IPS-15b (cell line): Measurements from ENCODE around the gene SCFD2.
"Not testable (repeated sequence)": the region's sequence is repeated elsewhere in the genome, so short reads cannot be mapped to it uniquely, and the experiment has no call there.

Source experiments
- H3K27me3 ChIP-seq: one replicate; pipeline ENCODE4 v1.6.1; 2013; ENCODE audit warnings: low read length; ENCODE audit not compliant: control insufficient read depth, insufficient read depth
- H3K36me3 ChIP-seq: one replicate; pipeline ENCODE4 v1.6.1; 2013; ENCODE audit warnings: low read length; ENCODE audit not compliant: control insufficient read depth, insufficient read depth
- H3K4me1 ChIP-seq: one replicate; pipeline ENCODE4 v1.6.1; 2013; ENCODE audit warnings: mild to moderate bottlenecking, low read length; ENCODE audit not compliant: control insufficient read depth, insufficient read depth
- H3K4me3 ChIP-seq: one replicate; pipeline ENCODE4 v1.5.1; 2013; ENCODE audit warnings: low read depth, low read length
- H3K9ac ChIP-seq: one replicate; pipeline ENCODE4 v1.6.1; 2013; ENCODE audit warnings: low read depth, mild to moderate bottlenecking, low read length
- H3K9me3 ChIP-seq: one replicate; pipeline ENCODE4 v1.6.1; 2013; ENCODE audit warnings: mild to moderate bottlenecking, low read length; ENCODE audit not compliant: control insufficient read depth, insufficient read depth

The SCFD2 gene

DNA sequence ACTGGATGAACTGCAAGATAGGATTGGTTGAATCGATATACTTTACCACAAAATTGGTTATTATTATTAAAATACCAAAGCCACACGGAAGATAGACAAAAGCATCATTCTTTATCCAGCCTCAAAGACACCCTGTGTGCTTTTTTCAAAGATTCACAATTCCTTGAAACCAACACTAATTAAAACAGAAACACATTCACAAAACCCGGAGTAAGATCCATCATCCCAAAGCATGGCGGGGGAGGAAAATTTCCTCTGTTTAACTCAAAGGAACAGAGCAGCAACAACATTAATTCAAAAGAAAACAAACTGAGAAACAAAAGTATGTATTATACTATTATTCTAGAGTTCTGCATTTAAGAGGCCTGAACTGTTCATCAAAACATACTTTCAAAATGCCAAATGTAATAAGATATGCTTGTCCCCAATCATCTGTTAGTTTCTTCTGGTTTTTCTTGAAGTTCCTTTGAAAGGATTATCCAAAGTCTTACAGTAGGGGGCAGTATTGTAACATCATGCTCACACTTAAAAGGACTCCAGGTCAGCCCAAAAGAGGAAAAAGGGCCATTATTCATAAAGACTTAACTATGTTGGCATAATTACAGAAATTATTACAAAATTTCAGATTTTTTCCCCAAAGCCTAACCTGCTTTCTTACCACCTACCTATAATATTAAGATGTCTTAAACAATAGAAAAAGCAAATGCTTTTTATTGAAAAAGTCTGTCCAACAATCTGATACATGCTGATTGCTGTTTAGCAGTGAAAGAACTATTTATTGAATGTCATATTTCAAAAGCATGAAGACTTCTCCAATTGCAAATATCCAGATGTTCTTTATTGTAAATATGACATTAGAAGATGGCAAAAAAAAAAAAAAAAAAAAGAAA is 168.7 kb downstream of the SCFD2 start:
- no peak overlapping the region for H3K4me3 ChIP-seq

DNA sequence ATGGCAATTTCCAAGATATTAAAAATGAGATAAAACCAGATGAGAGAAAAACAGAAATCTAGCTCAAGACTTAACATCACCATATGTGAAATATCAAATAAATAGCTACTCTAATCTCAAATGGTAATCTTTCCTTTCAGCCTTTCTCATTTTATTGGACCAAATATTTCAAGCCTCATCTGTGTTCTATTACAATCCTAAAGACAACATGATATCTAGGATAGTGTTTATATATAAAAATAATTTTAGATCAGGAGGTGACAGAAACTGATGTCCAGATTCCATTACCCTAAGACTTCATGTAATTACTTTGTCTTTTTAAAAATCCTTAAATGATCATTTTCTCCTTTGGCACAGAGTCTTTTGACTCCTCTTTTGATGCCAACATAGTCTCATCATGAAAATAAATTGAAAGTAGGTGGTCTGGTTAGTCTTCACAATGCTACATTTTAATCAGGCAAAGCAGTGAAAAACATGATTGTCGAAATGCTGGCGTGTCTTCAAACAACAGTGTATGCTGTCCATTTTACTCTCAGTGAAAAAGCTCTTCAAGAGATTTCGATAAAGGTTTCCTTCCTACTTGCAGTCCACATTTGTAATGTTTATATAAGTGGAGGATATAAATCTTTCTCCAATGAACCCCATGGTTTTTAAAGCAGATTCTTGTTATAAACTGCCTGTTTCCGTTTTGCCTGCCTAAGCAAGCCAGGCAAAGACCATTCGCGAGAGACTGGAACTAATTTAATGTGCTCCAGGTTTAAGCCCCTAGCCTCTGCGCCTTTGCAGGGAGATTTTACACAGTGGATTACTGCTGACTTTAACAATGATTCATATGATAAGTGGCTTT is 169.8 kb downstream of the SCFD2 start:
- H3K9me3 ChIP-seq: no peaks in the 10 kb centered on the region
- no peaks in the 10 kb centered on the region for H3K4me1 ChIP-seq
- no peaks in the 10 kb centered on the region for H3K36me3 ChIP-seq
- H3K27me3 ChIP-seq: no peaks in the 10 kb centered on the region
- no peak overlapping the region for H3K9ac ChIP-seq
- no peak overlapping the region for H3K4me3 ChIP-seq

More for the DNA sequence above, 168.7 kb downstream of the SCFD2 start:
- Histone ChIP-seq H3K9me3 (no peaks in the 10 kb centered on the region), H3K27me3 (no peaks in the 10 kb centered on the region), H3K9ac (no peak overlapping the region), H3K36me3 (no peaks in the 10 kb centered on the region), H3K4me1 (no peaks in the 10 kb centered on the region)

DNA sequence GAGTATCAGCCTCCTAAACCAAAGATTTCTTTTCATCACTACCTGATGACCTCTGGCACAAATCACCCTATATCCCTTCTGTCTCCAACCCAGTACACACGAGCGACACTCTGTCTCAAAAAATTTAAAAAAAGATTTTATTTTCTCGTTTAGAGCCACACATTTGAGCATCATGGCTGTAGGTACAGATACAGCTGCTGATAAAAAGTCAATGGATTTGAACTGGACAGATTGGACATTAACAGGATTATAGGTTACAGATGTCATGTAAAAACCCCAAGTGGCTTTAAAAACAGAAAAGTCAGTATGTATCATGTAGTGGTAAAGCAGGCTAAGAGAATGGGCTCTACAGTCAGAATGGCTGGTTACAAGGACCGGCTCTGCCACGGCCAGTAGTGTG is 171.1 kb downstream of the SCFD2 start:
- Histone ChIP-seq H3K27me3 (no peaks in the 10 kb centered on the region), H3K9me3 (no peaks in the 10 kb centered on the region), H3K4me1 (no peaks in the 10 kb centered on the region), H3K36me3 (no peaks in the 10 kb centered on the region), H3K9ac (no peak overlapping the region), H3K4me3 (no peak overlapping the region)

DNA sequence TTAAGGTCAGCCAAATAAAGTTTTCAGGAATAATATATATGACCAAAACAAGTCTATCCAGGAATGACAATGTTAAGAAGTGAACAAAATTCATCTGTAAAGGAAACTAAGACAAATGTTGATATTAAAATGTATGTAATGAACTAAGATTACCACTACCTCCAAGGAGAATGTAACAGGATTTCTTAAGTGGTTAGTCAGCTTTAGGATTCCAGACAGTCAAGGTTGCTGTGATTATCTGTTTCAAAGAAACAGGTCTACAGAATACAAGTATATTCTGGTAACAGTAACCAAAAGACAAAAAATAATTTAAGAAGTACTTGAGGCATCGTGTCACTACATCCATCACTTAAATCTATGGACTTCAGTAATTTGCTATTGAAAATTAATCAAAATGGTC is 172.8 kb downstream of the SCFD2 start:
- Histone ChIP-seq H3K4me3 (no peak overlapping the region), H3K9ac (no peak overlapping the region), H3K9me3 (no peaks in the 10 kb centered on the region), H3K36me3 (no peaks in the 10 kb centered on the region), H3K27me3 (no peaks in the 10 kb centered on the region), H3K4me1 (no peaks in the 10 kb centered on the region)

DNA sequence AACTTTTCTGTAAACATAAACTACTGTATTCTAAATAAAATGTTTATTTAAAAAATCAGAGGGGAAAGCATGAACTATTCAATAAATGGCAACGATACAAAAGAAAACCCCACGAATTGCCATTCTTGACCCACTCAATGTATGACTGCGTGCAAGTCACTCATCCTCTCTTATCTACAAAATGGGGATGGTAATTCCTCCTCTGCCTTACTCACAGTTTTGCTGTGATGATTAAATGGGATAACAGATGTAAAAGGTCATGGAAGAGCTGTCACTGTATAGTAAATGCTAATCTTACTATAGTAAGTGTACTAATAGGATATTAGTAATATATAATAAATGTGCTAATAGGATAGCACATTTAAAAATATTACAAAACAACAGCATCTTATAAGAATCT is 173.4 kb downstream of the SCFD2 start:
- no peaks in the 10 kb centered on the region for H3K4me1 ChIP-seq
- H3K9ac ChIP-seq: no peak overlapping the region
- H3K27me3 ChIP-seq: no peaks in the 10 kb centered on the region
- H3K4me3 ChIP-seq: no peak overlapping the region
- no peaks in the 10 kb centered on the region for H3K36me3 ChIP-seq
- no peaks in the 10 kb centered on the region for H3K9me3 ChIP-seq

DNA sequence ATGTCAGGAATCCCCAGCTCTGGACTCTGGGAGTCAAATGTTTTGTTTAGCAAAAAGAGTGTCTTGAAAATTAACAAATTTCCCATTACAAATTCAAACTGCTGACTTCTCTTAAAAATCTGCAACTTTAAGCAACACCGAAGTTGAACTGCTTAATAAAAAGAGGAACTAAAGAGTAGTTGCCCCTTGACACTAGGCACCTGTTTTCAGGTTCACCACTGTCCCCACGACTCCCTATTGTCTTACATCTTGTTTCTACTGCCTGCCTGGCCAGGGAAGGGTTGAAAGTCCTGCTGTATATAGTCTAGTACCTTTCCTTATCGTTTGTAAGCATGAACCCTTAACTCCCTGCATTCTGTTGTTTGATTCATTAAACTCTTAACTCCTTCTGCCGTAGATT is 173.9 kb downstream of the SCFD2 start:
- Histone ChIP-seq H3K4me3 (no peak overlapping the region), H3K9ac (no peak overlapping the region), H3K4me1 (no peaks in the 10 kb centered on the region), H3K36me3 (no peaks in the 10 kb centered on the region), H3K27me3 (no peaks in the 10 kb centered on the region), H3K9me3 (no peaks in the 10 kb centered on the region)

DNA sequence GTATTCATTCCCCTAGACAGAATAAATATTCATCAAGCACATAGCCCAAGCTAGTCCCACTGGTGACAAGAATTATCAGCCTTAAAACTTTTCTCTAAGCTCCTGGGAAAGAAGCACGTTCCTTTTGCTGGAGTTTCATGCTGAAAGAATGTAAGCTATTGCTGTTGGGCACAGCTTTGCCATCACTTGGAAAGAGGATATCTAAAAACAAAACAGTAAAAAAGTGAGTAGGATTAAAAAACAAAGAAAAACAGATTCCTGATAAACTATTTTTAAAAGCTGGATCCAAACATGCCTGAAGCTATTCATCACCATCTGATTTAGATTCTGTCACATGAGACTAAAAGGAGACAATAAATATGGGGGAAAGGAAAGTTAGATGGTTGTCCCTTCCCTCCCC is 176.8 kb downstream of the SCFD2 start:
- Histone ChIP-seq H3K9me3 (no peaks in the 10 kb centered on the region), H3K4me3 (no peak overlapping the region), H3K36me3 (no peaks in the 10 kb centered on the region), H3K4me1 (no peaks in the 10 kb centered on the region), H3K27me3 (no peaks in the 10 kb centered on the region), H3K9ac (no peak overlapping the region)

DNA sequence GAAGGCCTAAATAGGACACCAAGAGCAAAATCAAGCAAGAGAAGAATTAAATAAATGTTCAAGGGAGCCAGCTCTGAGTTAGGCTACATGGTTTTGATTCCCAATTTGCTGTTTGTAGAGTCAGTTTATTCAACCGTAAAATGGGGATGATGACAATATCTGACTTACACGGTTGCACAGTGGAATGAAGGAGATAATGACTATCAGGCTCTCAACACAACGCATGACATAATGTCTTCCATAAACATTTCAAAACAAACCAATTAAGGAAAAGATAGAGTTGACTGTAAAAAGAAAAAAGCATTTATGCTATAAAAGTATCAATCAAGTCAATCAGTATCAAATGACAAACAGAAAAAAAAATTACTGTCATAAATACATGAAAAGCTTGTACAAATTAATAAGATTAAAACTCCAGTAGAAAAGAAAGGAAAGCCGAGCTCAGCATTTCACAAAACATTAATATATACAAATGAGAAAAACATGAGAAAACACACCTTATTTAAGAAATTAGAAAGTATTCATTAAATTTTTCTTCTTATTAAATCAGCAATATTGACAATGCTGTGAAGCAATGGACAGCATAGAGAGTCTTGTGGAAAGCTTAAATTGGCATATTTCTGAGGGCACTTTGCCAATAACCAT is 179.0 kb downstream of the SCFD2 start:
- H3K9ac ChIP-seq: no peak overlapping the region
- H3K9me3 ChIP-seq: no peaks in the 10 kb centered on the region
- no peaks in the 10 kb centered on the region for H3K27me3 ChIP-seq
- H3K36me3 ChIP-seq: no peaks in the 10 kb centered on the region
- H3K4me1 ChIP-seq: no peaks in the 10 kb centered on the region
- H3K4me3 ChIP-seq: no peak overlapping the region

DNA sequence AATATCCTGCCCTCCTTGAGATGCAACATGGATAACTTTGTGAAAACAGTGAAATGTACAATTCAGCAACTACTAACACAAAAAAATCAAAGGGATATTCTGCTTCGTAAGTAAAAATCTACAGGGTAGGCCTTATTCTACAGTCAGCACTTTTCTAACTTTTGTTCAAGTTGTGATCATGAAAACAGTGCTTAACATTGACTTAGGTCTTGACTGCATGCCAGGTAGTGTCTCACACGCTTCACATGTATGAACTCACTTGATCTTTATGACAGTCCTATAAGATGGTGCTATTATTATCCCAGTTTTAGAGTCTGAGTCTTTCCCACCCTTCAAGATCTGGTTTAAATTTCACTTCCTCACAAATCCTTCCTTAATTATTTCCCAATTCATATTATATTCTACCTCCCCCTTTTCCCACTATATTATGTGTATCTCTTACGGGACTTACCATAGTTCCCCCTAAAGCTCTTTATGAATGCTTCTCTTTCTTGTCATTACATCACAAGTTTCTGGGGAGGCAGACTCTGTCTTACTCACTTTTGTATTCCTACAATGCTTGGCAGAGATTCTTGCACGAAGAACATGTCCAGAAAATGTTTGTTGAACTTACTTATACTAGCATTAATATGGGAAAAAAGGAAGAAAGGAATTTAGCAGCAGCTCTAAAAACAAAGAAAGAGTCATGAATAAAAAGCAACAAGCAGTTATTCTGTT is 179.8 kb downstream of the SCFD2 start:
- H3K4me3 ChIP-seq: no peak overlapping the region
- no peak overlapping the region for H3K9ac ChIP-seq
- no peaks in the 10 kb centered on the region for H3K27me3 ChIP-seq
- H3K36me3 ChIP-seq: no peaks in the 10 kb centered on the region
- H3K9me3 ChIP-seq: no peaks in the 10 kb centered on the region
- H3K4me1 ChIP-seq: no peaks in the 10 kb centered on the region

DNA sequence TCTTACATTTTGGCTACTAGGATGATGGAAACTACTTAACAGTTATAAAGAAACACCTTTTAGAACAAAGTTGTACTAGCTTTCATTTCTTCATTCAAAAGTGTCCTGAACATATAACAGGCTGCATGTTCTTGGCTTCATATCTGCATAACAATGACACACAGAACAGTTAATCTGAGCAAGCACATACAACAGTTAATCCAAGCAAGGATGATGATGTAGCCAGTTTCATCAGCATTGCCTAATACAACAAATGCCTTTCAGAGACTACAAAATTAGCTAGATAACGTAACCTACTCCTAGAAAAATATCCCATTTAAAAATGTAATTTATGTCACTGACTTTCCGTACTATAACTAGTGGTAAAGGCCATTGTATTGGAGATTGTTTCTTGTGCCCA is 182.1 kb downstream of the SCFD2 start:
- no peaks in the 10 kb centered on the region for H3K27me3 ChIP-seq
- no peak overlapping the region for H3K9ac ChIP-seq
- no peaks in the 10 kb centered on the region for H3K36me3 ChIP-seq
- H3K4me3 ChIP-seq: no peak overlapping the region
- H3K9me3 ChIP-seq: no peaks in the 10 kb centered on the region
- H3K4me1 ChIP-seq: no peaks in the 10 kb centered on the region

DNA sequence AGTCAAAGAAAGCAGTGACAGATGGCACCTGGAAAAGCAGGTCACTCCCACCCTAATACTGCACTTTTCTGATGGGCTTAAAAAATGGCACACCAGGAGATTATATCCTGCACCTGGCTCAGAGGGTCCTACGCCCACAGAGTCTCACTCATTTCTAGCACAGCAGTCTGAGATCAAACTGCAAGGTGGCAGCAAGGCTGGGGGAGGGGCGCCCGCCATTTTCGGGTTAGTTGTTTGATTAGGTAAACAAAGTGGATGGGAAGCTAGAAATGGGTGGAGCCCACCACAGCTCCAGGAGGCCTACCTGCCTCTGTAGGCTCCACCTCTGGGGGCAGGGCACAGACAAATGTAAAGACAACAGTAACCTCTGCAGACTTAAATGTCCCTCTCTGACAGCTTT is 188.1 kb downstream of the SCFD2 start:
- H3K9me3 ChIP-seq, H3K36me3 ChIP-seq, H3K27me3 ChIP-seq, H3K4me1 ChIP-seq, H3K9ac ChIP-seq, H3K4me3 ChIP-seq: not testable (repeated sequence)
